ENCODE data around the gene GLCE.
A peak's percentile ranks its signal among the peaks of the same experiment; 100 is the strongest.

The GLCE gene

GRCh38 chr15:69160141-69160993, at the start of gene GLCE:
GLCE (plus strand) TSS chr15:69160635; CDS start chr15:69255807, 95,172 bp downstream.
- peak; percentile 50 to 98 (median 94) for DNase-seq

DNA sequence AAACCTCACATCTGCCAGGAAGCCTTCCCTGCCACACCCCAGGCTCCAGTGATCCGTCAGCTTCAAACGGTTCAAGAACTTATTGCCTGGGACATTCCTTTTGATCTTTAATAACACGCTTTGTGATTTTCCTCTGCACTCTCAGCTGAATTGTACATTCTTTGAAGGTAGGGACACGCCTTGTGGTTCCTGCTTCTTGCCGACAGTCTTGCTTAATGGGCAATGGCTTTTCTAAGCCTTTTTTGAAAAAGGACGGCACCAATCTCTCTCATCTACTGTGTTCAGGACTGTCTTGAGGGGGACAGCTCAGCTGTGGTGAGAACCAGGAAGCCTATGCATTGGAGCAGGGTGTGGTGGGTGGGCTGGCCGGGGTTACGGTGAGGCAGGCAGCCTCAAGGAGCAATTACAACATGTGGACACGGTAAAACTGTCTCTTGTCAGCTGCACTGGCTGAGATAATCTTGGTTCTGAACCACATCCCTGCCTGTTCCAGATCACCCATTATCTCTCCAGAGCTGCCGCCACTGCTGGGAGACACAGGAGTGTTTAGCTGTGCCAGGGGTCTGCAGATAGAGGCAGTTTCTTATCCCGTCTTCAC, 46.0 kb upstream of the GLCE start:
- DNase-seq = no peak

DNA sequence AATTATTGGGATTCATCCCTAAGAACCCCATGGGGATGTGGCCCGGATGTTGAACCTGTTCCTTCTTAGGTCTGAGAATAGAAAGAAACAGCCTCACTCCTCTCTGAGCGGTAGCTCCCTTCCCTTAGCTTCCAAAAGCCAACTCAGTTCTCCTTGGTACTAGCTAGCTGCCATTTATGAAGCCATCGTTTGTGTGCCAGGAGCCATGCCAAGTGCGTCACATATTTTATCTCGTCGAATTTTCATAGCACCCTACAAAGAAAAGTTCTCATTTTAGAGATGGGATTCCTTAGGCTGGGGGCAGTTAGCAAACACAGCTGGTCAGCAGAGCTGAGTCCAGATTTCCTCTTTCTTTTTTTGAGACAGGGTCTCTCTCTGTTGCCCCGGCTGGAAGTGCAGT, 45.4 kb upstream of the GLCE start:
- no peak for DNase-seq

- DNase-seq = no peak
These were observed 44.0 kb upstream of the GLCE start for GRCh38 chr15:69116391-69116790.

- DNase-seq = no peak
These were observed 43.0 kb upstream of the GLCE start for GRCh38 chr15:69117431-69117871.

DNA sequence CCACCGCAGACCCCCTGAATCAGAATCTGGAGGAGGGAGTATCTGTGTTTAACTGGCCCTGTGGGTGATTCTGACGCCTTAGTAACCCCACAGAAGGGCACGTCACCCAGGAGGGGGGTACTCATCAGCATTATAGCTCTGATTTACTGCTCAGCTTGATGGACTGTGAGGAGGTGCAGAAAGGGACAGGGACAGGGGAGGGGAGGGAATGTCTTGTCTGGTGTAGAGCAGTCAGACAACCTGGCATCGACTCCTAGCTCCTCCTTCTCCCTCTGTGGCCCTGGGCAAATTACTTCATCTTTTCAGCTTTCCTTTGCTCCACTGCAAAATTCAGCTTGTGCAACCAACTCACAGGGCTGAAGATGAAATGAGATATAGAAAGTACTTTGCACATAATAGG, 42.3 kb upstream of the GLCE start:
- DNase-seq = no peak

DNA sequence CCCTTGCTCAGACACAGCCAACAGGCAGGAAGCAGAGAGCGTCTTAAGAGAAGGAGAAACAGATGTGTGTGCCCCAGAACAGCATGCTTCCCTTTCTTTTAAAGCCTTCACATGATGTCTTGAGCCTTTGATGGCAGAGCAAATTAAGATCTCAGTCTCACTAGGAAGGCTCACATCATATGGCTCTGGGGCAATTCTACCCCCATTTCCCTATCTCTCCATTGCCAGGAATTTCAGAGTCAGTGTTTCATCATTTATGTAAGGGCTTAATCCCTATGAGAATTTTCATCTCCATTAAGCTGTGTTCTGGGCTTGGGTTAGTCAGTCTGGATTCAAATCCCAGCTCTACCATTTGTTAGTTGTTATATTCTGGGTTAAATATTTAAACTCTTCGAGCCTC, 41.4 kb upstream of the GLCE start:
- no peak for DNase-seq

- DNase-seq = no peak
These were observed 40.6 kb upstream of the GLCE start for GRCh38 chr15:69119683-69120395.

DNA sequence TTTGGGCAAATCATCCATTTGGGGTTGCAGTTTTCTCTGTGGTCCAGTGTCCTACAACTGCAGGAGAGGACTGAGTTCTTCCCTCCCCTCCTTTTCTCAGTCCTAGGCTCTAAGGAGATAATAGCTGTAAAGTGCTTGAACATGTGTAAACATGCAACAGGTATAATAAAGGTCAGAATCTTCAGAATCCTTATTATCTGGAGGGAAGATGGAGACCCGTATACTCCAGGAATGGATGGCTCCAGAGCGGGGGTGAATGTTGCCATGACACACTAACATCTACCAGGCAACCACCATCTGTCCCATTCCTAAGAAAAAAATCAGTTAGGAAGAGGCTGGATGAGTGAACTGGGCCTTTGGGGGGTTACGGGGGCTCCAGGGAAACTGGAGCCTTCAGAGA, 39.7 kb upstream of the GLCE start:
- DNase-seq = no peak

GRCh38 chr15:69121198-69121828, 39.1 kb upstream of the GLCE start:
- no peak for DNase-seq

DNA sequence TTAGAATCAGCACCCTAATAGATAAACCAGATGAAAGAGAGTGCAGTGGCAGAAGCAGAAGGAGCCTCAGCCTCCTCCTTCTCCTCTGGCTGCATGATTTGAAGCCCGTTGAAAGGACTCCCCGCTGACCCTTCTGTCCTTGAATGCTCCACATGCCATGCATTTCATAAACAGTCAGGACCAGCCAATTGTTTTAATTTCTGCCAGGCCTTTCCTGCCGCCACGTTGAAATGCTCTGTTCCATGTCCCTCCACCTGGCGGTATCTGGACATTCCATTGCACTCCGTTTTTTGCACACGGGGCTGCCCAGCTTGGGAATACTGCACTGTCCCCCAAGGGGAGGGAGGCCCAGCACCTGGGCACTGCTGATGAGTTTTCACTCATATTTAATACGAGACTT, 35.2 kb upstream of the GLCE start:
- no peak for DNase-seq

DNA sequence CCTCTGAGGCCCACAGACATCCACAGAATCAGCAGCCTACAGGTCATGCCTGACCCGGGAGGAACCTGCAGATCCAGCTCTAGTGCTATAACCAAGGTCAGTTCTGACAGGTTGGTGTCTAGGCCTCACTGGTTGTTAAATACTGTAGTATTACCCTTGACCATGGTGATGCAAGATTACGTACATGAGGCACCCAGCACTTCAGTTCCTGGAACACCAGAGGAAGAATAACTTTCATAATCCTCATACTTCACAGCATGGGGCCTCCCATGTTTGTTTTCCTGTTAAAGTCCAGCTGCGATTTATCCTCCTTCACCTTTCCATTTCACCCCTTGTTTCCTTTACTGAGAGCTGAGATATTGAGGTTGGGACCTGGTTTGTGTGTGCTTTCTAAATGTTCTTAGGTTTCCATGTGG, 34.4 kb upstream of the GLCE start:
- no peak for DNase-seq

GRCh38 chr15:69127306-69127705, 33.1 kb upstream of the GLCE start:
- no peak for DNase-seq

- DNase-seq = peak in 7 of 58 donors; percentile 14 to 43 (median 20)
These were observed 31.6 kb upstream of the GLCE start for GRCh38 chr15:69128667-69129311.

GRCh38 chr15:69131362-69132220, 28.8 kb upstream of the GLCE start:
- DNase-seq = peak in 11 of 58 donors; percentile 4 to 39 (median 14)

DNA sequence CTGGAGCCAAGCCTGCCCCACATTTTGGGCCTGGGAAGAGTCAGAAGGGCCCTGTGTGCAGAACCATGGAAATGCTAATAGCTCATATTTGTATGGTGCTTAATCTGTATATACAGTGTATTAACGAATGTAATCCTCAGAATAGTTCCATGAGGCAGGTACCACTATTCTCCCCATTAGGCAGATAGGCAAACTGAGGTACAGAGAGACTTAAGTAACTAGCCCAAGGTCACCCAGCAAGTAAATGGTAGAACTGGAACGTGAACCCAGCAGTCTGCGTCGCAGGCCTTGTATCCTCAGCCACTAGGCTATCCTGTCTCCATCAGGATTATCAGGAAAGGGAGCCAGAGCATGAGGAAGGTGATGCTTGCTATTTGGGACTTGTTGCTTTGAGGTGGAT, 28.0 kb upstream of the GLCE start:
- no peak for DNase-seq

DNA sequence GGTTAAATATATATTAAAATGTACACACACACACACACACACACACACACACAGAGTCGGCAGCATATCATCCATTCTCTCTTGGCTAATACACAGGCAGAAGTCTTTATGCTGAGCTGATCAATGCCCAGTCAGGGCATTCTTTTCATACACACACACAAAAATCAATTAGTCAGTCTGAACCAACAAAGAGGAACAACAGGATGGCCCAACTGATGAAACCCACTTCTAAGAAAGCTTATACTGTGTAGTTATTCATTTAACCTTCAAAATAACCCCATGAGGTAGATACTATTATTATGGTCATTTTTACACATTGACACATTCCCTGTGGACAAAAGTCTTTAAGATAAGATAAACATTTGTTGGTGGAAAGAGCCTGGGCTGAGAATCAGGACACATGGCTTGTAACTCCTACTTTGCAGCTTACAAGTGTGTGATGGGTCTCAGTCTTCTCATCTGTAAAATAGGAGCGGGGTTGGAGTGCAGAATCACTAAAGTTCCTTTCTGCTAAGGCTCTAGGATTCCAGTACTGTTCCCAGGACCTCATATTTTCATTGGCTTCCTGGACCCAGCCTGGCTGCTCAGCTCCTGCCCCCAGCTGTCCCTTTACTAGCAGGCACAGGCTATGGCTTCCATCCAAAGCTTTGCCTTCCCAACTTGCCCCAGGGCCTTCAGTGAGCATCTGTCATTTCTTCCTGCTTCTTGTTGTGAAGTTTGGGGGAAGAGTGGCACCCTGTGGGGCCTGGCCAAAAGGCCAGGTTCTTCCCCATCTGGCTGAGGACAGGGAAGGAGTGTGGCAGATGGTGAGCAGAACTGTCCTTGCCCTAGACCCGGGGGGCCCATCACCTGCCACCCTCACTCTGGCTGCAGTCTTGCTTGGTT, 27.2 kb upstream of the GLCE start:
- peak in 1 of 58 donors; percentile 31 for DNase-seq

- no peak for DNase-seq
These were observed 26.4 kb upstream of the GLCE start for GRCh38 chr15:69133862-69134519.

GRCh38 chr15:69134791-69135190, 25.6 kb upstream of the GLCE start:
- DNase-seq = no peak

Data from anterior cingulate cortex (tissue), 58 donors.